ENCODE results near the gene SAPCD2. TPM values are rescaled to one million over a fixed set of nuclear protein-coding genes. Genes with fewer than 3 reads are reported as not detected.
A peak's percentile ranks its signal among the peaks of the same experiment; 100 is the strongest.

Gene SAPCD2
- total RNA-seq, 1 experiment from 2014 or later: 15.7 TPM

GRCh38 chr9:137086531-137087408, 16.4 kb upstream of the SAPCD2 start, which contains the start of gene MAN1B1:
Gene MAN1B1, plus strand, starts transcription at chr9:137086985. Its CDS starts 15 bp downstream, at chr9:137087000.
- ChIA-PET CTCF (interaction anchor here (0.6 to 3.3 kb wide), 9 partner anchors 21 to 152 kb away, joined by 3 to 13 read pairs (median 4); no protein-coding TSS in a partner anchor), POLR2A (interaction anchor here (0.6 to 2.9 kb wide), 31 partner anchors 9 to 978 kb away, joined by 3 to 22 read pairs (median 6); partner anchors contain the start of genes CLIC3, CYSRT1, DPP7 and EHMT1)
- Mint-ChIP-seq H3K4me1 (ENCODE audit: insufficient read depth, unreplicated experiment) (peaks cover 40% of the 10 kb centered on the region), H3K4me3 (ENCODE audit: unreplicated experiment) (peak within 1 kb of the TSS; percentile 90), H3K9me3 (ENCODE audit: unreplicated experiment) (no peaks in the 10 kb centered on the region), H3K27ac (ENCODE audit: low read depth, unreplicated experiment) (peak within 1 kb of the TSS; percentile 89), H3K27me3 (ENCODE audit: insufficient read depth, unreplicated experiment) (no peaks in the 10 kb centered on the region), H3K36me3 (ENCODE audit: insufficient read depth, unreplicated experiment) (peaks cover 29% of the 10 kb centered on the region)
- peak; percentile 99 for DNase-seq (ENCODE audit: unreplicated experiment)
- no TSS peak for BruUV-seq (replicated peaks)
- TF ChIP-seq CTCF (IDR thresholded peaks at IDR 0.05; ENCODE audit: unreplicated experiment): no peak
- intact Hi-C loops (cut with micrococcal nuclease): no loop called here

DNA sequence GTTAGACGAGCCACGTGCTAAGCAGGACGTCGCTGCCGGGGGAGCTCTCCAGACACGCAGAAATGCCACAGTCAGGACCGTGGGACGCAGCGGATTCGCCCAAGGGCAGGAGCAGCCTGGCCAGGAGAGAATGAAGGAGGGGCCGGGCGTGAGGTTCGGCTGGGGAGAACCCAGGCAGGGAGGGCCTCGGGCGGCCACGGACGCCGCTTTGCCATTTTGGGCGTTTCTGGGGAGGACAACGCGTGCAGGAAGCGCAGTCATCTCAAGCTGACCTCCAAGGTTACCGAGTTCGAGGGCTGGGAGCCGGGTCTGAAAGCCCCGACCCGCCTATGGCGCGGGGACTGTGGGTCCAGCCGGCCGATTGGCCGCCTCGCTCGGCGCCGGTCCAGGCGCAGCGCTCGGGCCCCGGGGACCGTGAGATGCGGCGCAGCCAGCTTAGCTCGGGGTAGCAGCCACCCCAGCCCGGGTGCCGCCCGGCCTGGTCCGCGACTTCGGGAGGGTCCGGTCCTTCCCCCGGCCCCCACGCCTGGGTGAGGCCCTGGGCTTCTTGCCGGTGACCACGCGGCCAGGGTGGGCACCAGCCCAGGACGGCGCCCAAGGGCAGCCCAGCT, 15.7 kb upstream of the SAPCD2 start:
- peak overlapping the region; percentile 89 for H3K27ac Mint-ChIP-seq (ENCODE audit: low read depth, unreplicated experiment)
- no peak for TF ChIP-seq CTCF (IDR thresholded peaks at IDR 0.05; ENCODE audit: unreplicated experiment)
- ChIA-PET CTCF (interaction anchor here (0.6 to 3.3 kb wide), 8 partner anchors 18 to 415 kb away, joined by 3 to 13 read pairs (median 6); no protein-coding TSS in a partner anchor), POLR2A (interaction anchor here (0.6 to 2.9 kb wide), 30 partner anchors 9 to 533 kb away, joined by 3 to 22 read pairs (median 6); partner anchors contain the start of genes CLIC3, CYSRT1, DPP7 and EHMT1)
- peak; percentile 38 for DNase-seq (ENCODE audit: unreplicated experiment)
- intact Hi-C loops (cut with micrococcal nuclease): no loop called here
- H3K4me3 Mint-ChIP-seq (ENCODE audit: unreplicated experiment): peak overlapping the region; percentile 90
- H3K4me1 Mint-ChIP-seq (ENCODE audit: insufficient read depth, unreplicated experiment): peaks cover 40% of the 10 kb centered on the region
- no TSS peak for BruUV-seq (replicated peaks)
- no peaks in the 10 kb centered on the region for H3K9me3 Mint-ChIP-seq (ENCODE audit: unreplicated experiment)
- peaks cover 22% of the 10 kb centered on the region for H3K36me3 Mint-ChIP-seq (ENCODE audit: insufficient read depth, unreplicated experiment)
- H3K27me3 Mint-ChIP-seq (ENCODE audit: insufficient read depth, unreplicated experiment): no peaks in the 10 kb centered on the region

DNA sequence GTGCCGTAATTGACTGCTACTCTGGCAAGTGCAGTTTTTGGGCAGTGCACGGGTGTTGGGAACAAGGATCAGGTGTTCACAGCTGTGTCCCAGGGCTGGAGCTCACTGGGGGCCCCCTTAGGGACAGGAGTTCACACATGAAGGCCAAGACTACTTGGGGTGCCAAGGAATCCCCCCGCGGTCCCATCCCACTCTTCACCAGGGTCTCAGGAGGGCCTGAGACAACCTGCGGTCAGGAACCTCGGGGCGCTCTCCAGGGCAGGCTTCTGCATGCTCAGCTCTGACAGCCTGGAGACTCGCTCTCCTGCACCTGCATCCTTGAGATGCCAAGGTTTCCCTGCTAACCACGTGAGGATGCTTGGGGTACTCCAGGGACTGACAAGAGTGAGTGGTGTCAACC, 14.2 kb upstream of the SAPCD2 start:
- no peak for DNase-seq (ENCODE audit: unreplicated experiment)
- ChIA-PET CTCF (interaction anchor here (0.6 to 3.8 kb wide), 4 partner anchors 16 to 187 kb away, joined by 3 to 23 read pairs (median 6); no protein-coding TSS in a partner anchor), POLR2A (interaction anchor here (0.8 to 2.9 kb wide), 9 partner anchors 9 to 156 kb away, joined by 3 to 16 read pairs (median 9); partner anchors contain the start of genes RNF224, SAPCD2, TPRN and TUBB4B)
- no peak for TF ChIP-seq CTCF (IDR thresholded peaks at IDR 0.05; ENCODE audit: unreplicated experiment)
- Mint-ChIP-seq H3K4me3 (ENCODE audit: unreplicated experiment) (no peak overlapping the region), H3K4me1 (ENCODE audit: insufficient read depth, unreplicated experiment) (peaks cover 38% of the 10 kb centered on the region), H3K27ac (ENCODE audit: low read depth, unreplicated experiment) (peak overlapping the region; percentile 89), H3K27me3 (ENCODE audit: insufficient read depth, unreplicated experiment) (no peaks in the 10 kb centered on the region), H3K36me3 (ENCODE audit: insufficient read depth, unreplicated experiment) (peaks cover 8% of the 10 kb centered on the region), H3K9me3 (ENCODE audit: unreplicated experiment) (no peaks in the 10 kb centered on the region)
- no TSS peak for BruUV-seq (replicated peaks)
- intact Hi-C loops (cut with micrococcal nuclease): no loop called here

Data from MCF 10A (cell line).